HepG2 (cell line): ENCODE data around the gene RAB3IP. TPM values are rescaled to one million over a fixed set of nuclear protein-coding genes. Genes with fewer than 3 reads are reported as not detected.

Experiments
- CHD2 ChIP-seq: IDR thresholded peaks from 2 replicates; pipeline ENCODE4 v1.6.1; 2011; ENCODE audit warnings: low read depth, low read length, improper control_type of control experiment
- GATAD2A ChIP-seq: IDR thresholded peaks from 2 replicates; pipeline ENCODE4 v1.6.1; 2016
- HNRNPL ChIP-seq: fragments of 200-400 bp; formaldehyde crosslinking; IDR thresholded peaks from 2 replicates; pipeline ENCODE4 v1.6.1; 2017; ENCODE audit warnings: mild to moderate bottlenecking, low read depth, low read length
- ISL2 ChIP-seq: sonication (generic); formaldehyde crosslinking; IDR thresholded peaks from 2 replicates; pipeline ENCODE4 v1.5.0; 2020; ENCODE audit warnings: missing genetic modification reagents
- JUN ChIP-seq: sonication (generic); formaldehyde crosslinking; IDR thresholded peaks from 2 replicates; pipeline ENCODE4 v1.4.0; 2020; ENCODE audit warnings: mild to moderate bottlenecking, missing genetic modification reagents
- MIXL1 ChIP-seq: IDR thresholded peaks from 2 replicates; pipeline ENCODE4 v1.6.1; 2016
- MXI1 ChIP-seq: IDR thresholded peaks from 3 replicates; pipeline ENCODE4 v1.6.1; 2012; ENCODE audit warnings: low read depth, low read length, inconsistent platforms, borderline replicate concordance
- SOX5 ChIP-seq: IDR thresholded peaks from 2 replicates; pipeline ENCODE4 v1.6.1; 2016; ENCODE audit warnings: borderline replicate concordance
- SOX6 ChIP-seq, 2 experiments: fragments of 450-650 bp in 1 of 2; sonication (generic) in 1 of 2; formaldehyde crosslinking in 1 of 2; IDR thresholded peaks; 2 replicates each; pipeline versions ENCODE4 v1.4.0 to v1.6.1; 2017 to 2020; ENCODE audit warnings: antibody characterized with exemption in 1 of 2, mild to moderate bottlenecking in 1 of 2, missing genetic modification reagents in 1 of 2
- STAG1 ChIP-seq: sonication (generic); formaldehyde crosslinking; IDR thresholded peaks from 2 replicates; pipeline ENCODE4 v1.4.0; 2020; ENCODE audit warnings: missing genetic modification reagents
- TCF7L2 ChIP-seq: IDR thresholded peaks from 2 replicates; pipeline ENCODE4 v1.6.1; 2011; ENCODE audit warnings: mild to moderate bottlenecking, low read depth, low read length, moderate library complexity
- TMF1 ChIP-seq: sonication (generic); formaldehyde crosslinking; IDR thresholded peaks from 2 replicates; pipeline ENCODE4 v1.8.1; 2022; ENCODE audit warnings: low read depth, missing genetic modification reagents
- XRCC5 ChIP-seq: fragments of 200-400 bp; formaldehyde crosslinking; optimal IDR thresholded peaks from 2 replicates; pipeline ENCODE3; 2017; ENCODE audit warnings: mild to moderate bottlenecking, low read length
- ZBED4 ChIP-seq: sonication (generic); formaldehyde crosslinking; IDR thresholded peaks from 2 replicates; pipeline ENCODE4 v1.4.0; 2020; ENCODE audit warnings: missing genetic modification reagents, borderline replicate concordance
- ZBTB7A ChIP-seq: sonication (generic); formaldehyde crosslinking; IDR thresholded peaks from 2 replicates; pipeline ENCODE4 v1.8.0; 2022; ENCODE audit warnings: mild to moderate bottlenecking, missing genetic modification reagents
- ZNF230 ChIP-seq: sonication (generic); formaldehyde crosslinking; IDR thresholded peaks from 2 replicates; pipeline ENCODE4 v1.4.0; 2020; ENCODE audit warnings: mild to moderate bottlenecking, missing genetic modification reagents
- ZNF644 ChIP-seq: IDR thresholded peaks from 2 replicates; pipeline ENCODE4 v1.6.1; 2016; ENCODE audit warnings: low read depth
- ZNF749 ChIP-seq: sonication (generic); formaldehyde crosslinking; IDR thresholded peaks from 2 replicates; pipeline ENCODE4 v1.8.0; 2022; ENCODE audit warnings: mild to moderate bottlenecking, missing genetic modification reagents, moderate library complexity, borderline replicate concordance
- polyA plus RNA-seq, 8 experiments: library from polyadenylated mRNA; depleted of rRNA in 3 of 8; stranded (reverse) in 7 of 8; unstranded in 1 of 8; fragments of >200 nt; fragmentation: Illumina TruSeq in 4 of 8; extraction: Trizol in 4 of 8; gene quantifications; 2 replicates each; pipeline versions ENCODE4 v1.2.1 to v1.2.3, GENCODE V29; 2011 to 2016; ENCODE audit warnings: low read depth in 4 of 8, missing spikeins in 1 of 8, mixed read lengths in 1 of 8; ENCODE audit not compliant: insufficient read depth in 1 of 8
- total RNA-seq, 5 experiments: library from RNA; depleted of rRNA; stranded (reverse); fragments of >200 nt; fragmentation: Illumina TruSeq; extraction: Trizol; gene quantifications; 2 replicates each; pipeline ENCODE4 v1.2.3, GENCODE V29; 2016; ENCODE audit warnings: low read depth in 1 of 5
- TF ChIP-seq, protein P1 (sequence below): sonication (generic); formaldehyde crosslinking; IDR thresholded peaks from 2 replicates; pipeline ENCODE4 v1.5.0; 2020; ENCODE audit warnings: mild to moderate bottlenecking, missing genetic modification reagents, moderate library complexity
- TF ChIP-seq, protein P2 (sequence below): IDR thresholded peaks from 2 replicates; pipeline ENCODE4 v1.6.1; 2012; ENCODE audit warnings: low read depth, low read length, improper control_type of control experiment
- TF ChIP-seq, protein P3 (sequence below): sonication (generic); formaldehyde crosslinking; IDR thresholded peaks from 2 replicates; pipeline ENCODE4 v1.4.0; 2020; ENCODE audit warnings: low read depth, missing genetic modification reagents

Gene RAB3IP
- total and polyA plus RNA-seq, 2 of the 13 experiments (the other 11 are each of a cell fraction or from before 2014, with no cell fraction given), result 33.6 to 41.1 TPM

- TF ChIP-seq ZBED4, result no peak
- TF ChIP-seq, protein P1, sequence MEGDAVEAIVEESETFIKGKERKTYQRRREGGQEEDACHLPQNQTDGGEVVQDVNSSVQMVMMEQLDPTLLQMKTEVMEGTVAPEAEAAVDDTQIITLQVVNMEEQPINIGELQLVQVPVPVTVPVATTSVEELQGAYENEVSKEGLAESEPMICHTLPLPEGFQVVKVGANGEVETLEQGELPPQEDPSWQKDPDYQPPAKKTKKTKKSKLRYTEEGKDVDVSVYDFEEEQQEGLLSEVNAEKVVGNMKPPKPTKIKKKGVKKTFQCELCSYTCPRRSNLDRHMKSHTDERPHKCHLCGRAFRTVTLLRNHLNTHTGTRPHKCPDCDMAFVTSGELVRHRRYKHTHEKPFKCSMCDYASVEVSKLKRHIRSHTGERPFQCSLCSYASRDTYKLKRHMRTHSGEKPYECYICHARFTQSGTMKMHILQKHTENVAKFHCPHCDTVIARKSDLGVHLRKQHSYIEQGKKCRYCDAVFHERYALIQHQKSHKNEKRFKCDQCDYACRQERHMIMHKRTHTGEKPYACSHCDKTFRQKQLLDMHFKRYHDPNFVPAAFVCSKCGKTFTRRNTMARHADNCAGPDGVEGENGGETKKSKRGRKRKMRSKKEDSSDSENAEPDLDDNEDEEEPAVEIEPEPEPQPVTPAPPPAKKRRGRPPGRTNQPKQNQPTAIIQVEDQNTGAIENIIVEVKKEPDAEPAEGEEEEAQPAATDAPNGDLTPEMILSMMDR, result peak; percentile 46
- TF ChIP-seq, protein P2, sequence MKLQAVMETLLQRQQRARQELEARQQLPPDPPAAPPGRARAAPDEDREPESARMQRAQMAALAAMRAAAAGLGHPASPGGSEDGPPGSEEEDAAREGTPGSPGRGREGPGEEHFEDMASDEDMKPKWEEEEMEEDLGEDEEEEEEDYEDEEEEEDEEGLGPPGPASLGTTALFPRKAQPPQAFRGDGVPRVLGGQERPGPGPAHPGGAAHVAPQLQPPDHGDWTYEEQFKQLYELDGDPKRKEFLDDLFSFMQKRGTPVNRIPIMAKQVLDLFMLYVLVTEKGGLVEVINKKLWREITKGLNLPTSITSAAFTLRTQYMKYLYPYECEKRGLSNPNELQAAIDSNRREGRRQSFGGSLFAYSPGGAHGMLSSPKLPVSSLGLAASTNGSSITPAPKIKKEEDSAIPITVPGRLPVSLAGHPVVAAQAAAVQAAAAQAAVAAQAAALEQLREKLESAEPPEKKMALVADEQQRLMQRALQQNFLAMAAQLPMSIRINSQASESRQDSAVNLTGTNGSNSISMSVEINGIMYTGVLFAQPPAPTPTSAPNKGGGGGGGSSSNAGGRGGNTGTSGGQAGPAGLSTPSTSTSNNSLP, result no peak
- no peak for TF ChIP-seq ISL2 (CRISPR knock-in tag)
- no peak for TF ChIP-seq MIXL1 (CRISPR knock-in tag)
- no peak for TF ChIP-seq CHD2
- peak; percentile 12; the same call in 1 of the 2 replicates for TF ChIP-seq STAG1
- TF ChIP-seq JUN (CRISPR knock-in tag), result no peak
- no peak for TF ChIP-seq SOX6 (IDR thresholded peaks at IDR 0.05)
- peak; percentile 51; the same call in 1 of the 2 replicates for TF ChIP-seq SOX6 (CRISPR knock-in tag; IDR thresholded peaks at IDR 0.05)
- TF ChIP-seq GATAD2A, result no peak
- no peak for TF ChIP-seq ZNF749 (CRISPR knock-in tag)
- TF ChIP-seq HNRNPL, result no peak
- TF ChIP-seq, protein P3, sequence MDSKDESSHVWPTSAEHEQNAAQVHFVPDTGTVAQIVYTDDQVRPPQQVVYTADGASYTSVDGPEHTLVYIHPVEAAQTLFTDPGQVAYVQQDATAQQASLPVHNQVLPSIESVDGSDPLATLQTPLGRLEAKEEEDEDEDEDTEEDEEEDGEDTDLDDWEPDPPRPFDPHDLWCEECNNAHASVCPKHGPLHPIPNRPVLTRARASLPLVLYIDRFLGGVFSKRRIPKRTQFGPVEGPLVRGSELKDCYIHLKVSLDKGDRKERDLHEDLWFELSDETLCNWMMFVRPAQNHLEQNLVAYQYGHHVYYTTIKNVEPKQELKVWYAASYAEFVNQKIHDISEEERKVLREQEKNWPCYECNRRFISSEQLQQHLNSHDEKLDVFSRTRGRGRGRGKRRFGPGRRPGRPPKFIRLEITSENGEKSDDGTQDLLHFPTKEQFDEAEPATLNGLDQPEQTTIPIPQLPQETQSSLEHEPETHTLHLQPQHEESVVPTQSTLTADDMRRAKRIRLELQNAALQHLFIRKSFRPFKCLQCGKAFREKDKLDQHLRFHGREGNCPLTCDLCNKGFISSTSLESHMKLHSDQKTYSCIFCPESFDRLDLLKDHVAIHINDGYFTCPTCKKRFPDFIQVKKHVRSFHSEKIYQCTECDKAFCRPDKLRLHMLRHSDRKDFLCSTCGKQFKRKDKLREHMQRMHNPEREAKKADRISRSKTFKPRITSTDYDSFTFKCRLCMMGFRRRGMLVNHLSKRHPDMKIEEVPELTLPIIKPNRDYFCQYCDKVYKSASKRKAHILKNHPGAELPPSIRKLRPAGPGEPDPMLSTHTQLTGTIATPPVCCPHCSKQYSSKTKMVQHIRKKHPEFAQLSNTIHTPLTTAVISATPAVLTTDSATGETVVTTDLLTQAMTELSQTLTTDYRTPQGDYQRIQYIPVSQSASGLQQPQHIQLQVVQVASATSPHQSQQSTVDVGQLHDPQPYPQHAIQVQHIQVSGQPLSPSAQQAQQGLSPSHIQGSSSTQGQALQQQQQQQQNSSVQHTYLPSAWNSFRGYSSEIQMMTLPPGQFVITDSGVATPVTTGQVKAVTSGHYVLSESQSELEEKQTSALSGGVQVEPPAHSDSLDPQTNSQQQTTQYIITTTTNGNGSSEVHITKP (CRISPR knock-in tag), result no peak
- TF ChIP-seq MXI1, result no peak
- no peak for TF ChIP-seq ZBTB7A (CRISPR knock-in tag)
- peak; percentile 61; the same call in 1 of the 2 replicates for TF ChIP-seq SOX5 (CRISPR knock-in tag)
- peak; percentile 50; the same call in 1 of the 2 replicates for TF ChIP-seq ZNF644
- no peak for TF ChIP-seq XRCC5
- TF ChIP-seq TMF1 (CRISPR knock-in tag), result no peak
- TF ChIP-seq ZNF230 (CRISPR knock-in tag), result no peak
- TF ChIP-seq TCF7L2, result no peak
Measured at GRCh38 chr12:69837191-69837590, 98.5 kb downstream of the RAB3IP start (continued).
